ENCODE data around the gene PHACTR3.

PHACTR3 gene

GRCh38 chr20:59705651-59706399 is 101.5 kb downstream of the PHACTR3 start:
- no peak for DNase-seq

- DNase-seq = no peak
Observed at GRCh38 chr20:59706400-59706693, 102.0 kb downstream of the PHACTR3 start.

- no peak for DNase-seq
Observed at GRCh38 chr20:59708326-59708725, 104.0 kb downstream of the PHACTR3 start.

- no peak for DNase-seq
Observed at GRCh38 chr20:59709636-59710035, 105.3 kb downstream of the PHACTR3 start.

GRCh38 chr20:59718071-59718470 is 113.7 kb downstream of the PHACTR3 start:
- no peak for DNase-seq

GRCh38 chr20:59718751-59719150 is 114.4 kb downstream of the PHACTR3 start:
- peak; percentile 67 for DNase-seq

- DNase-seq = no peak
Observed at GRCh38 chr20:59720013-59720412, 115.7 kb downstream of the PHACTR3 start.

GRCh38 chr20:59721386-59721785 is 117.0 kb downstream of the PHACTR3 start:
- DNase-seq = no peak

- peak; percentile 51 for DNase-seq
Observed at GRCh38 chr20:59723108-59723500, 118.8 kb downstream of the PHACTR3 start.

- DNase-seq = no peak
Observed at GRCh38 chr20:59723607-59724456, 119.5 kb downstream of the PHACTR3 start.

- DNase-seq = no peak
Observed at GRCh38 chr20:59724457-59725366, 120.4 kb downstream of the PHACTR3 start.

- DNase-seq = no peak
Observed at GRCh38 chr20:59725476-59726280, 121.3 kb downstream of the PHACTR3 start.

GRCh38 chr20:59726281-59726595 is 121.9 kb downstream of the PHACTR3 start:
- DNase-seq = no peak

- no peak for DNase-seq
Observed at GRCh38 chr20:59728722-59729430, 124.5 kb downstream of the PHACTR3 start.

- no peak for DNase-seq
Observed at GRCh38 chr20:59729506-59729905, 125.2 kb downstream of the PHACTR3 start.

- DNase-seq = no peak
Observed at GRCh38 chr20:59730722-59731121, 126.4 kb downstream of the PHACTR3 start.

GRCh38 chr20:59731376-59731775 is 127.0 kb downstream of the PHACTR3 start:
- DNase-seq = peak; percentile 49

- DNase-seq = no peak
Observed at GRCh38 chr20:59733351-59733750, 129.0 kb downstream of the PHACTR3 start.

GRCh38 chr20:59735486-59735885 is 131.1 kb downstream of the PHACTR3 start:
- DNase-seq = no peak

GRCh38 chr20:59735917-59736316 is 131.6 kb downstream of the PHACTR3 start:
- no peak for DNase-seq

- no peak for DNase-seq
Observed at GRCh38 chr20:59736366-59736765, 132.0 kb downstream of the PHACTR3 start.
